GM23338 (cell line): ENCODE measurements around the gene CDH4. TPM values are rescaled to one million over a fixed set of nuclear protein-coding genes. Genes with fewer than 3 reads are reported as not detected.

Experiments used
- ATAC-seq: fragments of 200-7000 bp; cut with Tn5 transposase; 3 replicates; pipeline ENCODE4 v1.9.1; 2020
- DNase-seq: peaks from one replicate; pipeline ENCODE4 v3.0.0-alpha.2; 2015; ENCODE audit warnings: low spot score
- H2AFZ ChIP-seq: fragments of 200-600 bp; sonication (generic); 2 replicates; pipeline ENCODE4 v1.8.0; 2016; ENCODE audit warnings: antibody characterized with exemption, mild to moderate bottlenecking, moderate library complexity
- H3F3A ChIP-seq: fragments of 200-600 bp; sonication (generic); replicated peaks from 2 replicates; pipeline ENCODE4 v1.8.0; 2017; ENCODE audit warnings: antibody characterized with exemption, mixed run types, low read depth
- H3K27ac ChIP-seq: fragments of 200-600 bp; sonication (generic); 2 replicates; pipeline ENCODE4 v1.6.1; 2016; ENCODE audit warnings: low read depth
- H3K27me3 ChIP-seq: fragments of 200-600 bp; sonication (generic); 2 replicates; pipeline ENCODE4 v1.8.0; 2016; ENCODE audit warnings: mild to moderate bottlenecking, mixed run types, moderate library complexity; ENCODE audit not compliant: insufficient read depth
- H3K36me3 ChIP-seq: fragments of 200-600 bp; sonication (generic); 2 replicates; pipeline ENCODE4 v1.8.0; 2016; ENCODE audit warnings: mild to moderate bottlenecking; ENCODE audit not compliant: insufficient read depth
- H3K4me1 ChIP-seq: fragments of 200-600 bp; sonication (generic); 2 replicates; pipeline ENCODE4 v1.8.0; 2016; ENCODE audit warnings: mild to moderate bottlenecking, moderate library complexity; ENCODE audit not compliant: insufficient read depth
- H3K4me2 ChIP-seq: fragments of 200-600 bp; sonication (generic); 2 replicates; pipeline ENCODE4 v1.7.1; 2017; ENCODE audit warnings: mixed run types
- H3K4me3 ChIP-seq: fragments of 200-600 bp; sonication (generic); 2 replicates; pipeline ENCODE4 v1.6.1; 2016; ENCODE audit warnings: mixed run types
- H3K79me2 ChIP-seq: fragments of 200-600 bp; sonication (generic); replicated peaks from 2 replicates; pipeline ENCODE4 v1.8.0; 2017; ENCODE audit warnings: mild to moderate bottlenecking; ENCODE audit not compliant: insufficient read depth
- H3K9me2 ChIP-seq: fragments of 200-600 bp; sonication (generic); 2 replicates; pipeline ENCODE4 v1.8.0; 2017; ENCODE audit not compliant: insufficient read depth
- H4K20me1 ChIP-seq: fragments of 200-600 bp; sonication (generic); replicated peaks from 2 replicates; pipeline ENCODE4 v1.8.0; 2017; ENCODE audit warnings: mild to moderate bottlenecking; ENCODE audit not compliant: insufficient read depth
- H3K27ac Mint-ChIP-seq: 2 replicates; pipeline ENCODE4 v1.8.0; 2020; ENCODE audit warnings: inconsistent platforms, mild to moderate bottlenecking, moderate library complexity, mixed read lengths
- H3K27me3 Mint-ChIP-seq: 3 replicates; pipeline ENCODE4 v1.8.0; 2022; ENCODE audit warnings: low read depth, mild to moderate bottlenecking, moderate library complexity, mixed read lengths, inconsistent platforms; ENCODE audit not compliant: insufficient read depth, poor library complexity
- H3K36me3 Mint-ChIP-seq: 3 replicates; pipeline ENCODE4 v1.8.0; 2021; ENCODE audit warnings: low read depth, mild to moderate bottlenecking, inconsistent platforms, moderate library complexity, mixed read lengths
- H3K4me1 Mint-ChIP-seq: 3 replicates; pipeline ENCODE4 v1.8.0; 2020; ENCODE audit warnings: mild to moderate bottlenecking, inconsistent platforms, mixed read lengths
- H3K4me3 Mint-ChIP-seq: 3 replicates; pipeline ENCODE4 v1.8.0; 2021; ENCODE audit warnings: moderate library complexity, mild to moderate bottlenecking, inconsistent platforms, mixed read lengths
- H3K9me3 Mint-ChIP-seq: 3 replicates; pipeline ENCODE4 v1.8.0; 2020; ENCODE audit warnings: moderate library complexity, mild to moderate bottlenecking, inconsistent platforms, mixed read lengths
- CREB1 ChIP-seq: fragments of 250-450 bp; sonication (Bioruptor Pico); IDR thresholded peaks from 2 replicates; pipeline ENCODE4 v1.5.0; 2020; ENCODE audit warnings: low read depth, mild to moderate bottlenecking, moderate library complexity
- CTCF ChIP-seq, 2 experiments: fragments of 200-600 bp in 1 of 2; sonication (generic) in 1 of 2; conservative IDR thresholded peaks; 2 replicates each; pipeline versions ENCODE4 v1.5.1 to v1.6.1; 2016 to 2017; ENCODE audit warnings: antibody characterized with exemption in 2 of 2, low read depth in 2 of 2, mild to moderate bottlenecking in 2 of 2, moderate library complexity in 1 of 2
- ETS1 ChIP-seq: IDR thresholded peaks from 2 replicates; pipeline ENCODE4 v1.6.1; 2016; ENCODE audit warnings: antibody characterized with exemption
- EZH2 ChIP-seq: fragments of 200-600 bp; sonication (generic); IDR thresholded peaks from one replicate; pipeline ENCODE4 v1.8.0; 2017; ENCODE audit warnings: antibody characterized with exemption, mild to moderate bottlenecking, low read depth; ENCODE audit not compliant: unreplicated experiment
- EZH2phosphoT487 ChIP-seq: fragments of 200-600 bp; sonication (generic); IDR thresholded peaks from one replicate; pipeline ENCODE4 v1.8.1; 2018; ENCODE audit warnings: antibody characterized with exemption; ENCODE audit not compliant: unreplicated experiment
- JUNB ChIP-seq: IDR thresholded peaks from one replicate; pipeline ENCODE4 v1.6.1; 2016; ENCODE audit warnings: antibody characterized with exemption; ENCODE audit not compliant: unreplicated experiment
- NANOG ChIP-seq: IDR thresholded peaks from 2 replicates; pipeline ENCODE4 v1.6.1; 2016; ENCODE audit warnings: antibody characterized with exemption, borderline replicate concordance
- POLR2AphosphoS5 ChIP-seq: IDR thresholded peaks from 2 replicates; pipeline ENCODE4 v1.6.1; 2016; ENCODE audit warnings: antibody characterized with exemption, low read depth
- REST ChIP-seq: IDR thresholded peaks from one replicate; pipeline ENCODE4 v1.6.1; 2018; ENCODE audit warnings: antibody characterized with exemption; ENCODE audit not compliant: unreplicated experiment
- STAT1 ChIP-seq: IDR thresholded peaks from one replicate; pipeline ENCODE4 v1.6.1; 2016; ENCODE audit warnings: antibody characterized with exemption; ENCODE audit not compliant: unreplicated experiment
- ZNF114 ChIP-seq: fragments of 250-450 bp; sonication (Bioruptor Pico); IDR thresholded peaks from 2 replicates; pipeline ENCODE4 v1.5.0; 2020; ENCODE audit warnings: mild to moderate bottlenecking, moderate library complexity
- ZNF331 ChIP-seq: fragments of 250-450 bp; sonication (Bioruptor Pico); IDR thresholded peaks from 2 replicates; pipeline ENCODE4 v1.5.0; 2020; ENCODE audit warnings: low read depth, mild to moderate bottlenecking, moderate library complexity
- ZNF462 ChIP-seq: fragments of 250-450 bp; sonication (Bioruptor Pico); IDR thresholded peaks from 2 replicates; pipeline ENCODE4 v1.5.0; 2020; ENCODE audit warnings: mild to moderate bottlenecking, moderate library complexity
- polyA plus RNA-seq: library from polyadenylated mRNA; unstranded; fragments of >200 nt; fragmentation: Nextera tagmentation; extraction: Ambion mirVana; gene quantifications from 2 replicates; pipeline ENCODE4 v1.2.1, GENCODE V29; 2016
- total RNA-seq: library from RNA; depleted of rRNA; stranded (reverse); fragments of >200 nt; shearing (Covaris generic); gene quantifications from 2 replicates; pipeline ENCODE4 v1.2.3, GENCODE V29; 2014

CDH4 gene
- total and polyA plus RNA-seq, 2 experiments from 2014 or later, result 1.2 to 4.2 TPM

- DNase-seq (no peak), ATAC-seq (no peak)
- no peaks in the 10 kb centered on the region for H3K79me2 ChIP-seq
- peaks cover 9% of the 10 kb centered on the region for H3K27me3 Mint-ChIP-seq
- no peaks in the 10 kb centered on the region for H4K20me1 ChIP-seq
- H3F3A ChIP-seq, result no peaks in the 10 kb centered on the region
- 0 out of 3 replicates have a peak, but pooled peaks cover 7% of the 10 kb centered on the region for H3K36me3 Mint-ChIP-seq
- H3K9me3 Mint-ChIP-seq, result peaks cover 10% of the 10 kb centered on the region; the same call in 2 of the 3 replicates
- no peak overlapping the region for H2AFZ ChIP-seq
- no peak overlapping the region for H3K27ac ChIP-seq
- no peaks in the 10 kb centered on the region for H3K36me3 ChIP-seq
- H3K27ac Mint-ChIP-seq, result no peak overlapping the region
- H3K4me1 Mint-ChIP-seq, result no peaks in the 10 kb centered on the region
- no peak overlapping the region for H3K4me3 Mint-ChIP-seq
- no peaks in the 10 kb centered on the region for H3K27me3 ChIP-seq
- no peak overlapping the region for H3K4me3 ChIP-seq
- no peaks in the 10 kb centered on the region for H3K4me1 ChIP-seq
- H3K4me2 ChIP-seq, result no peak overlapping the region
- no peak for TF ChIP-seq JUNB
- no peak for TF ChIP-seq STAT1
- no peak for TF ChIP-seq EZH2phosphoT487
- no peak for TF ChIP-seq ZNF114
- TF ChIP-seq REST, result no peak
- TF ChIP-seq CTCF (conservative IDR thresholded peaks at IDR 0.05; ENCODE audit: low read depth in 2 of 2), result no peak
- no peak for TF ChIP-seq POLR2AphosphoS5
- TF ChIP-seq ETS1, result no peak
- no peak for TF ChIP-seq ZNF462 (CRISPR knock-in tag)
- no peak for TF ChIP-seq ZNF331 (CRISPR knock-in tag)
- no peak for TF ChIP-seq EZH2
- no peak for TF ChIP-seq CREB1 (CRISPR knock-in tag)
- no peak for TF ChIP-seq NANOG
- no peaks in the 10 kb centered on the region for H3K9me2 ChIP-seq
These were observed 597.8 kb downstream of the CDH4 start for GRCh38 chr20:61849822-61850221.
